DMS79 (cell line): ENCODE measurements around the gene NUP85.
"Not testable (repeated sequence)": the region's sequence is repeated elsewhere in the genome, so short reads cannot be mapped to it uniquely, and the experiment has no call there.

ENCODE experiments used
- DNase-seq: peaks from one replicate; lab custom pipeline; 2025; lab: John Stamatoyannopoulos, UW

NUP85 gene

GRCh38 chr17:75241502-75241901 is 36.0 kb downstream of the NUP85 start:
- no peak for DNase-seq

- DNase-seq, result no peak
Observed at GRCh38 chr17:75241996-75242460, 36.5 kb downstream of the NUP85 start.

GRCh38 chr17:75242461-75243042 is 37.1 kb downstream of the NUP85 start:
- no peak for DNase-seq

- no peak for DNase-seq
Observed at GRCh38 chr17:75244133-75244866, 38.8 kb downstream of the NUP85 start.

- no peak for DNase-seq
Observed at GRCh38 chr17:75245011-75245410, 39.5 kb downstream of the NUP85 start.

GRCh38 chr17:75246404-75246803 is 40.9 kb downstream of the NUP85 start:
- no peak for DNase-seq

GRCh38 chr17:75249564-75249963 is 44.1 kb downstream of the NUP85 start:
- no peak for DNase-seq

- DNase-seq, result no peak
Observed at GRCh38 chr17:75250009-75250471, 44.6 kb downstream of the NUP85 start.

- DNase-seq, result no peak
Observed at GRCh38 chr17:75252039-75252816, 46.7 kb downstream of the NUP85 start.

GRCh38 chr17:75255954-75256698 is 50.6 kb downstream of the NUP85 start:
- DNase-seq, result not testable (repeated sequence)

GRCh38 chr17:75257228-75257627 is 51.7 kb downstream of the NUP85 start:
- DNase-seq, result not testable (repeated sequence)

GRCh38 chr17:75260641-75261335 is 55.3 kb downstream of the NUP85 start:
- no peak for DNase-seq

- peak; percentile 78 for DNase-seq
Observed at GRCh38 chr17:75261336-75262111, 56.0 kb downstream of the NUP85 start, which contains the start of the genes GGA3 and MRPS7. TSS of gene GGA3 (minus strand) at chr17:75261606. CDS start at chr17:75261587, 19 bp downstream. TSS of gene MRPS7 (plus strand) at chr17:75261879. CDS start at chr17:75261901, 22 bp downstream.

GRCh38 chr17:75262112-75262606 is 56.7 kb downstream of the NUP85 start:
- no peak for DNase-seq

- DNase-seq, result no peak
Observed at GRCh38 chr17:75263055-75263454, 57.6 kb downstream of the NUP85 start.

- DNase-seq, result no peak
Observed at GRCh38 chr17:75265614-75266315, 60.3 kb downstream of the NUP85 start.

GRCh38 chr17:75266316-75267152 is 61.1 kb downstream of the NUP85 start:
- no peak for DNase-seq

- DNase-seq, result no peak
Observed at GRCh38 chr17:75267153-75267410, 61.6 kb downstream of the NUP85 start.
